IPS-18a (cell line): Measurements from ENCODE around the gene DENND4B.
A peak's percentile ranks its signal among the peaks of the same experiment; 100 is the strongest.

ENCODE experiments used
- H3K27ac ChIP-seq: one replicate; pipeline ENCODE4 v1.5.1; 2013; ENCODE audit warnings: low read length
- H3K27me3 ChIP-seq: one replicate; pipeline ENCODE4 v1.6.1; 2013; ENCODE audit warnings: mild to moderate bottlenecking, low read length; ENCODE audit not compliant: control insufficient read depth, insufficient read depth
- H3K36me3 ChIP-seq: one replicate; pipeline ENCODE4 v1.6.1; 2013; ENCODE audit warnings: low read depth, low read length; ENCODE audit not compliant: control insufficient read depth
- H3K4me1 ChIP-seq: one replicate; pipeline ENCODE4 v1.6.1; 2013; ENCODE audit warnings: low read depth, low read length; ENCODE audit not compliant: control insufficient read depth
- H3K4me3 ChIP-seq: one replicate; pipeline ENCODE4 v1.5.1; 2013; ENCODE audit warnings: low read length
- H3K9ac ChIP-seq: one replicate; pipeline ENCODE4 v1.6.1; 2013; ENCODE audit warnings: mild to moderate bottlenecking, low read length, moderate library complexity
- H3K9me3 ChIP-seq: one replicate; pipeline ENCODE4 v1.6.1; 2013; ENCODE audit warnings: low read depth, low read length; ENCODE audit not compliant: control insufficient read depth

Gene DENND4B

GRCh38 chr1:153932156-153933131 is 14.1 kb downstream of the DENND4B start:
- H3K27me3 ChIP-seq: no peaks in the 10 kb centered on the region
- H3K9me3 ChIP-seq: no peaks in the 10 kb centered on the region
- no peak overlapping the region for H3K27ac ChIP-seq
- H3K4me3 ChIP-seq: no peak overlapping the region
- H3K4me1 ChIP-seq: no peaks in the 10 kb centered on the region
- H3K36me3 ChIP-seq: peaks cover 52% of the 10 kb centered on the region
- H3K9ac ChIP-seq: no peak overlapping the region

DNA sequence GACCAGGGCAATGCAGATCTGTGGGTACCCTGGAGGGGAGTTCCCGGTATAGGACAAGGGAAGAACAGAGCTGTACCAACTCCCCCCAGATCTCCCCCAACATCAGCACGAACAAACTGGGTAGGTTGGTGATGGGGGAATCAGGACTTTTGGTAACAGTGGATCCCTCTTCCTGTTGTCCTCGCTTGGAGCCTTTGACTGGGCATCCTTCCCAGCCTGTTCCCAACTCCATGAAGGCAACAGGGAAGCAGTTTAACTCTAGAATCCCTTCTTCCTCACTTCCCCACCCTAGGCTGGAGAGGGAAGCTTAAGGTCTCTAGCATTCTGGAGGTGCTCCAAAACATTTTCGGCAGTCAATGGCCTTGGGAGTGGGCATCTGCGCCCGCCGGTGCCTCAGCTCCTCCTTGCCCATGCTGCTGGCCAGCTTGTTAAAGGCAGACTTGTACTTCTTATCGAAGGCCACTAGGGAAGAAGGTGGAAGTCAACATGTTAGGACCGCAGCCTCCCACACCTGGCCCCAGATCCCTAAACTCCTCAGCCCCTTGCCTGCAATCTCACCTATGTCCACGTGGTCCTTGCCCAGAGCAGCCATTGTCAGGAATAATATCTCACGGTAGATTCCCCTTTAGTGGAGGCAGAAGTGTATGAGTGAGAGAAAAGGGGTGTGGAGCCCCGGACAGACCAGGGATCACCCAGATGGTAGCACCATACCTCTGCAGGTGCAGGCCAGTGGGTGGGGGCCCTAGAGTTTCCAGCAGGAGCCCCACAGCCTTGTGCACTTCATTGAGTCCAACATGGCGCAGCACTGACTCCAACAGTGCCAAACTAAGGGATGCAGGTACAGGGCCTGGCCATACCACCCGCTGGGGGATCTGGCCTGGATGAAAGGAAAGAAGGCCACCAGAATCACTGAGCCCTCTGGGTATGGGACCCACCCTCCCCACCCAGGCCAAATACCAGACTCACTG is 16.3 kb downstream of the DENND4B start:
- Histone ChIP-seq H3K9ac (no peak overlapping the region), H3K4me1 (no peaks in the 10 kb centered on the region), H3K27me3 (no peaks in the 10 kb centered on the region)

GRCh38 chr1:153929426-153929825 is 17.1 kb downstream of the DENND4B start:
- Histone ChIP-seq H3K36me3 (peaks cover 26% of the 10 kb centered on the region), H3K9ac (no peak overlapping the region), H3K27ac (no peak overlapping the region), H3K9me3 (no peaks in the 10 kb centered on the region), H3K4me3 (no peak overlapping the region), H3K27me3 (no peaks in the 10 kb centered on the region), H3K4me1 (no peaks in the 10 kb centered on the region)

More for the DNA sequence above, 16.3 kb downstream of the DENND4B start:
- no peak overlapping the region for H3K4me3 ChIP-seq
- peaks cover 31% of the 10 kb centered on the region for H3K36me3 ChIP-seq
- no peaks in the 10 kb centered on the region for H3K9me3 ChIP-seq
- H3K27ac ChIP-seq: no peak overlapping the region

DNA sequence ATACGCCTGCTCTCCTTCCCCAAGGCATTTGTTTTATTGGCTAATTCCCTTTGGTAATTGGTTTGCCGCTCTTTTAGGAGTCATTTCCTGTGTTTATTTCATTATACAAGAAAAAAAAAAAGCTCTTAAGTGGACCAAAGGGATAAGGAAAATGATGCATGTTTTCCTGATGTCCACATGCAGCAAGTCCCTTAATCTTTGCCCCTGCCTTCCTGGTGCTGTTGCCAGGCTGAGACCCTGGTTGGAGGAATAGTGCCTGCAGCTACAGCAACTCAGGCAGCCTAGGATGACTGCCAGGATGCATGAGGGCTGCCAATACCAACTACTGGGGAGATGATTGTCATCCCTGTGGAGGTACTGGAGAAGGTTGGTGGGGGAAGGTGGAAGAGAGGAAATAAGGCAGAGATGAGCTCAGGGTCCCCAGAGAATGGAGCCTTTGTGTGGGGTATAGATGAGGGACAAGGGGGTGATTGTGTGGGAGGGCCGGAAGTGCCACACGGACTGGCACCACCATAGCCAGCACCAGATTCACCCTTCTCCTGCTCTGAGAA is 17.7 kb downstream of the DENND4B start:
- no peaks in the 10 kb centered on the region for H3K27me3 ChIP-seq
- no peaks in the 10 kb centered on the region for H3K9me3 ChIP-seq
- peaks cover 21% of the 10 kb centered on the region for H3K36me3 ChIP-seq
- H3K27ac ChIP-seq: no peak overlapping the region
- H3K4me1 ChIP-seq: no peaks in the 10 kb centered on the region
- H3K4me3 ChIP-seq: no peak overlapping the region
- H3K9ac ChIP-seq: no peak overlapping the region

- H3K27ac ChIP-seq: no peak overlapping the region
- H3K4me3 ChIP-seq: no peak overlapping the region
- peaks cover 20% of the 10 kb centered on the region for H3K36me3 ChIP-seq
- H3K9me3 ChIP-seq: no peaks in the 10 kb centered on the region
- H3K4me1 ChIP-seq: no peaks in the 10 kb centered on the region
- H3K9ac ChIP-seq: no peak overlapping the region
- no peaks in the 10 kb centered on the region for H3K27me3 ChIP-seq
Measured at GRCh38 chr1:153928245-153928644, 18.3 kb downstream of the DENND4B start.

DNA sequence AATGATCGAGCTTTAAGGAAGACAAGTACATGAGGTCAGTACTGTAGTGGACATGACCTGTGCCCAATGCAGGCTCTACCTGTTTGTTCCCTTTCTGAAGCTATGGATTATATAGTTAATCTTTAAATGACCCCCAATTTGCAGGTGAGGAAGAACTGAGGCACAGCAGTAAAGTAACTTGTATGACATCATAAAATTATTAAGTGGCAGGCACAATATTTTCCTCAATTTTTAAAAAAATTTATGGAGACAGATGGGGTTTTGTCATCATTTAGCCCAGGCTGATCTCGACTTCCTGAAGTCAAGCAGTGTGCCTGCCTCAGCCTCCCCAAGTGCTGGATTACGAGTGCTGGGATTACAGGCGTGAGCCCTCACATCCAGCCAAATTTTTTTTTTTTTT is 20.1 kb downstream of the DENND4B start:
- Histone ChIP-seq H3K36me3 (peaks cover 8% of the 10 kb centered on the region), H3K4me1 (peaks cover 1% of the 10 kb centered on the region), H3K9me3 (no peaks in the 10 kb centered on the region), H3K27me3 (no peaks in the 10 kb centered on the region), H3K9ac (no peak overlapping the region), H3K4me3 (no peak overlapping the region), H3K27ac (no peak overlapping the region)

GRCh38 chr1:153922972-153923925 is 23.3 kb downstream of the DENND4B start, which contains the start of gene GATAD2B:
GATAD2B (minus strand) TSS chr1:153922972; CDS start chr1:153828347, 94,625 bp downstream.
- no peaks in the 10 kb centered on the region for H3K27me3 ChIP-seq
- peak within 1 kb of the TSS; percentile 98 for H3K4me3 ChIP-seq
- H3K4me1 ChIP-seq: peaks cover 15% of the 10 kb centered on the region
- H3K36me3 ChIP-seq: no peaks in the 10 kb centered on the region
- peak within 1 kb of the TSS; percentile 96 for H3K9ac ChIP-seq
- H3K27ac ChIP-seq: peak within 1 kb of the TSS; percentile 93
- no peaks in the 10 kb centered on the region for H3K9me3 ChIP-seq

- peak overlapping the region; percentile 78 for H3K27ac ChIP-seq
- H3K9ac ChIP-seq: peak overlapping the region; percentile 96
- H3K36me3 ChIP-seq: peaks cover 5% of the 10 kb centered on the region
- peaks cover 15% of the 10 kb centered on the region for H3K4me1 ChIP-seq
- H3K4me3 ChIP-seq: peak overlapping the region; percentile 98
- H3K27me3 ChIP-seq: no peaks in the 10 kb centered on the region
- H3K9me3 ChIP-seq: no peaks in the 10 kb centered on the region
Measured at GRCh38 chr1:153922076-153922971, 24.2 kb downstream of the DENND4B start.

DNA sequence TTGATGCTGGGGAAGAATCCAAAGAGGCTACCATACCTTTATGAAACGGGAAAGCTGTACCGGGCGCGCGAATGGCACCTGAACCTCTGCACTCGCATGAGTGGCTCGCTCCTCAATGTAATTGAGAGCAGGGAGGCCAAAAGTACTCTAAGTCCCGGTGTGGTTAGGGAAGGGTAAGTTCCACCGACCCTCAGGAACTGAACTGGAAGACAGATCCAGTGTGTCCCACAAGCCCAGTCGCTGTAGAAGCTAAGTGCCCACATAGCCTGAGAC is 24.8 kb downstream of the DENND4B start:
- no peaks in the 10 kb centered on the region for H3K27me3 ChIP-seq
- peak overlapping the region; percentile 98 for H3K4me3 ChIP-seq
- peak overlapping the region; percentile 78 for H3K27ac ChIP-seq
- peak overlapping the region; percentile 96 for H3K9ac ChIP-seq
- peaks cover 5% of the 10 kb centered on the region for H3K36me3 ChIP-seq
- H3K9me3 ChIP-seq: no peaks in the 10 kb centered on the region
- peaks cover 15% of the 10 kb centered on the region for H3K4me1 ChIP-seq
